ENCODE data around the gene SIL1.

The SIL1 gene

DNA sequence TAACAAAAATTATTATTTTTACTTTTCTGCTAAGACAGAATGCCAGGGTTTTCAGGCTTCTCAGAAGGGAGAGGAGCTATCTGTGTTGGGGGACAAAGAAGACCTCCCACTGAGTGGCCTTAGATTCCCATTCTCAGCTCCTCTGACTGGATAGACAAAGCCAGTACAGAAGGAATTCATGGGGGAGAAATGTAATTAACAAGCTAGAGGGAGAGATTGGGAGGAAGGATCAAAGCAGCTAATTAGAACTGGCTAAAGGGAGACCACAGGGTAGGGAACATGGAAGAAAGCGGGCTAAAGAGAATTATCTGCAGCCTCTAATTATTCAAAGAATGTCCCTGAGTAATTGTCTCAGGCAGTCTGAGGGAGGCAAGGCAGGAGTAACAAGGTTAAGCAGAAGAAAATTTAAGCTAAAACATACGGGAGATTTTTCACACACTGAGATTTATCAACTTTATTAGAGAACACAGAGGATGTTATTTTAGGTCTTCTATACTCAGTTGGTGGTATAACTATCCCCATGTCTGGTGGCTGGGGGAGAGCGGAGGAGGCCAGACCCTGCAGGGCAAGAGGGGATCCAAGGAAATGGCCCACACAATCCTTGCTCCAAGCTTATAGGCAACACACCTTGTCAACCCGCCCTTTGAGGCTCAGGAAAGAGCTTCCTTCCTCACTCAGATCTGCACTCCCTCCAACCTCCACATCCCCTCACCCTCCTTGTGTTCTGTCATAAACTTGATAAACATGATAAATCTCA, 235.4 kb downstream of the SIL1 start:
- no peak for DNase-seq (ENCODE audit: low read depth in 1 of 2, low spot score in 1 of 2)

- DNase-seq (ENCODE audit: low read depth in 1 of 2, low spot score in 1 of 2): no peak
Measured at GRCh38 chr5:138961729-138962128, 236.4 kb downstream of the SIL1 start.

DNA sequence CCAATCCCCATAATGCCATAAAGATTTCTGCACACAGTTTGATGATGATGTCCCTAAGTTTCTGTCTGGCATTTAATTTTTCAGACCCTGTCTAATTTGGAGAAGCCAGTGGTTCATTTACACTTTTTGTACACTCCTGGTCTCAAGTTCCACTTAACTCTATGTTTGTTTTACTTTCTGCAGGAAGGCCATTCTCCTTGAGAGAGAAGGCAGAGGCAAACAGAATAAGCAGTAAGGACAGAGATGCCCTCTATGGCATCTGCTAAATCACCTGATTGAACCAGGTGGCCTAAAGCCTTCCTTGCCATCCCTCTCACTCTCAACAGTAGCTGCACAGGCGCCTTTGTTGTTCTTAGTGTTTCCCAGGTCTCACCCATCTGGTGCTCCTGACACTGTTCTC, 236.9 kb downstream of the SIL1 start:
- DNase-seq (ENCODE audit: low read depth in 1 of 2, low spot score in 1 of 2): no peak

DNA sequence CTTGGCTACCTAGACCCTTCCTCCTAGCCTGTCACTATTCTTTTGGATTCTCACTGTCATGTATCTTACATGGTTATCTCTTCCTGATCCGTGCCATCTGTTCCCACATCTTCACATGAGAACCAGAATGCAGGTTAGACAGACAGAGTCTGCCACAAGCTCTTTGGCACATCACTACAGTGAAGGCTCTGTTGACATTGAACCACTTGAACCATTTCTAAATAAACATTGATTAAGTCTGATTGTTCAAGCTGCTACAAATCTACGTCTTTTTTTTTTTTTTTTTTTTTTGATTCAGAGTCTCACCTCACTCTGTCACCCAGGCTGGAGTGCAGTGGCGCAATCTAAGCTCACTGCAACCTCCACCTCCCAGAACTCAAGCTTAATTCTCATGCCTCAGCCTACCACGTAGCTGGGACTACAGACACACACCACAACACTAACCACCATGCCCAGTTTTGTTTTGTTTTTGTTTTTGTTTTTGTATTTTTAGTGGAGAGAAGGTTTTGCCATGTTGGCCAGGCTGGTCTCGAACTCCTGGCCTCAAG, 237.9 kb downstream of the SIL1 start:
- DNase-seq (ENCODE audit: low read depth in 1 of 2, low spot score in 1 of 2): no peak

GRCh38 chr5:138956801-138957200, 241.4 kb downstream of the SIL1 start:
- DNase-seq (ENCODE audit: low read depth in 1 of 2, low spot score in 1 of 2): no peak

- DNase-seq (ENCODE audit: low read depth in 1 of 2, low spot score in 1 of 2): no peak
Measured at GRCh38 chr5:138955671-138956295, 242.4 kb downstream of the SIL1 start.

- DNase-seq (ENCODE audit: low read depth in 1 of 2, low spot score in 1 of 2): no peak
Measured at GRCh38 chr5:138955013-138955660, 243.0 kb downstream of the SIL1 start.

- no peak for DNase-seq (ENCODE audit: low read depth in 1 of 2, low spot score in 1 of 2)
Measured at GRCh38 chr5:138954257-138955012, 243.7 kb downstream of the SIL1 start.

DNA sequence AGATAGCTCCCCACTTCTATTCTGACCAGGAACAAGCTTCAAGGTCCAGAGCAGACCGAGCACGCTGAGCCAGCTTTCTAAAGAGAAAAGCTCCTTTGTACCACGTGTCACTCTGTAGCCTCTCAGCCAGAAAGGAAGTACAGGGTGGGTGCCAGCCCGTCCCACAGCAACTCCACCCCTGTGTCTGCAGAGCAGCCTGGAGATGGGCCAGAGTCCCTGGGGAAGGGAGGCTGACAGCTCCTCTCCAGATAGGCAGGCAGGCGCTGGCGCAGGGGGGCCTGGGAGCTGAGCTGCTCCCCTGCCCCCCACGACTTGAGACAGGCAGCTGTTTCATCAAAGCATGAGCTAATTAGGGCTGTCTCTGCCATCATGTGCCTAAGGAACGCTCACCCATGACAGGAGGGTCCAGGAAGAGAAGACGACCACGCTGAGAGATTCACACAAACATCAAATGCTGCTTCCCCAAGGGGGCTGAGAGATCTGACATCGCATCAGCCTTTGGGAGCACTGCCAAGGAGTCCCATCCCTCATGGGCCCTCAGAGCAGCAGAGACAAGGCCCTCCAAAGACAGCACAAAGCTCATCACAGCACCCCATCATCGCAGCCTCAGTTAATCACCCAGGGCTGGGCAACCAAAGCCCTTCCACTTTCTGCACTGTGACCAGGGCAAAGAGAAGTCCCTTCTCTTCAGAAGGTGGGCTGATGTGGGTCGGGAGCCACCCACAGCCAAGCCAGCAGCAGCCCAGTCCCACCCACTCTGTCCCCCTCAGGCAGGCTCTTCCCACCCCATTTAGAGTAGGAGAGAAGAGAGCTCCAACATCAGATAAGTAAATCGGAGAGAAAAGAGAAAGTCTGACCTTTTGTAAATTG, 244.5 kb downstream of the SIL1 start:
- DNase-seq (ENCODE audit: low read depth in 1 of 2, low spot score in 1 of 2): no peak

GRCh38 chr5:138952962-138953361, 245.2 kb downstream of the SIL1 start:
- DNase-seq (ENCODE audit: low read depth in 1 of 2, low spot score in 1 of 2): no peak

GRCh38 chr5:138951986-138952735, 246.0 kb downstream of the SIL1 start:
- DNase-seq (ENCODE audit: low read depth in 1 of 2, low spot score in 1 of 2): no peak

GRCh38 chr5:138951091-138951985, 246.8 kb downstream of the SIL1 start:
- DNase-seq (ENCODE audit: low read depth in 1 of 2, low spot score in 1 of 2): no peak

DNA sequence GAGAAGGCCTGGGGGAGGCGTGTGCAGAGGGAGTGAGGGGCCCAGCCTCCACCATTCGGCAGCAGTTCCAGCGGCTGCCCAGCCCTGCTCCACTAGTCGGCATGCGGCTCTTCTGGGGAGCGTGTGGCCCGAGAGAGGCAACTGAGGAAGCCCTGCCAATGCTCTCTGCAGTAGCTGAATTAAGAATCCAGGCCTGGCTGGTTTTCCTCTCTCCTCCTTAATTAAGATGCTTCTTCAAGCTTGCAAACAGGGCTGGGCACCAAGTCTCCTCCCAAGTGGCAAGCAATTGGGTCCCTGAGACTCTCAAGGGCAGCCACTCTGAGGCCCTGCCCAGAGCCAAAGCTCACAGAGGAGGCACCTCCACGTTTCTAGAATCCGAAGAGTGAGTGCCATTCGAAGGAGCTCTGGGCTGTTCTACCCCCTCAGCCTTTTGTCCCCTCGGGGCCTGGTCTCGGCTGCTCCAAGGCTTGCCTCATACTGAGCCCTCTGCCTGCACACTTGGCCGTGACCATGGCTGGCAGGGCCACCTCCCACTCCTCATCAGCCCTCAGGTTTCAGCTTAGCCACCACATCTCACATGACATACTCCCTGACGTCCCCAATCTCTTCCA, 247.6 kb downstream of the SIL1 start:
- DNase-seq (ENCODE audit: low read depth in 1 of 2, low spot score in 1 of 2): no peak

GRCh38 chr5:138949988-138950387, 248.2 kb downstream of the SIL1 start:
- DNase-seq (ENCODE audit: low read depth in 1 of 2, low spot score in 1 of 2): no peak

GRCh38 chr5:138949223-138949574, 249.0 kb downstream of the SIL1 start:
- no peak for DNase-seq (ENCODE audit: low read depth in 1 of 2, low spot score in 1 of 2)

- DNase-seq (ENCODE audit: low read depth in 1 of 2, low spot score in 1 of 2): no peak
Measured at GRCh38 chr5:138948471-138949222, 249.5 kb downstream of the SIL1 start.

DNA sequence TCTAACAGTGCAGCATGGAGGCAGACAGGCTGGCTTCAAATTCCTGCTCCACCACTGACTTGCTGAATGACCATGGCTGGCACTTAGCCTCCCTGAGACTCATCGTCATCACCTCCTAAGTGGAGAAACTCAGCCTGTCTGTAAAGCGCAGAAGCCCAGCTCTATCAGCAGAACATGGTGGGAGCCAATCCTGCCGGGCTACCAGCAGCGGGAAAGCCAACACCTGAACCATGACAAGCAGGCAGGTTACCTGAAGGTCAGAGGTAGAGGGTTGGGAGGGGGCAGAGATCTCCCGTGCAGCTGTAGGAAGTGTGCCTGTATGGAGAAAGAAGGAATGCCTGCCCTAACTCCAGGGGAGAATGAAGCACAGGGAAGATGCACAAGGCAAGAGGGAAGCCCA, 250.4 kb downstream of the SIL1 start:
- no peak for DNase-seq (ENCODE audit: low read depth in 1 of 2, low spot score in 1 of 2)
